GM21381 (cell line): Measurements from ENCODE around the gene LRRC23.
"Not testable (repeated sequence)": the region's sequence is repeated elsewhere in the genome, so short reads cannot be mapped to it uniquely, and the experiment has no call there.

Experiments used
- ATAC-seq: cut with Tn5 transposase; IDR thresholded peaks from one replicate; pipeline ENCODE4 v1.9.1; 2021; ENCODE audit warnings: mild to moderate bottlenecking, moderate library complexity; ENCODE audit not compliant: unreplicated experiment

The LRRC23 gene

GRCh38 chr12:6872073-6873048 is 32.3 kb upstream of the LRRC23 start:
- ATAC-seq: no peak

- ATAC-seq: peak; percentile 75
Measured at GRCh38 chr12:6873094-6874014, 31.3 kb upstream of the LRRC23 start, which contains the start of gene SPSB2. TSS of gene SPSB2 (minus strand) at chr12:6873303. CDS start at chr12:6872901, 402 bp downstream.

GRCh38 chr12:6874015-6874368 is 30.6 kb upstream of the LRRC23 start:
- not testable (repeated sequence) for ATAC-seq

- ATAC-seq: not testable (repeated sequence)
Measured at GRCh38 chr12:6879824-6880223, 24.8 kb upstream of the LRRC23 start.

- ATAC-seq: no peak
Measured at GRCh38 chr12:6883252-6883651, 21.4 kb upstream of the LRRC23 start.

- ATAC-seq: no peak
Measured at GRCh38 chr12:6883683-6884082, 20.9 kb upstream of the LRRC23 start.

GRCh38 chr12:6884539-6884938 is 20.1 kb upstream of the LRRC23 start:
- no peak for ATAC-seq

GRCh38 chr12:6886206-6886999 is 18.2 kb upstream of the LRRC23 start:
- not testable (repeated sequence) for ATAC-seq

GRCh38 chr12:6887460-6887859 is 17.2 kb upstream of the LRRC23 start:
- no peak for ATAC-seq

GRCh38 chr12:6888360-6888759 is 16.3 kb upstream of the LRRC23 start:
- ATAC-seq: no peak

GRCh38 chr12:6888794-6889193 is 15.8 kb upstream of the LRRC23 start:
- not testable (repeated sequence) for ATAC-seq

GRCh38 chr12:6889775-6890573 is 14.6 kb upstream of the LRRC23 start:
- not testable (repeated sequence) for ATAC-seq

- ATAC-seq: peak; percentile 93
Measured at GRCh38 chr12:6890789-6891645, 13.6 kb upstream of the LRRC23 start.

GRCh38 chr12:6891646-6892001 is 13.0 kb upstream of the LRRC23 start:
- peak; percentile 1 for ATAC-seq

- not testable (repeated sequence) for ATAC-seq
Measured at GRCh38 chr12:6892683-6893082, 11.9 kb upstream of the LRRC23 start.

GRCh38 chr12:6894321-6894720 is 10.3 kb upstream of the LRRC23 start:
- no peak for ATAC-seq

GRCh38 chr12:6896846-6897435 is 7.7 kb upstream of the LRRC23 start:
- no peak for ATAC-seq

- no peak for ATAC-seq
Measured at GRCh38 chr12:6899427-6899826, 5.2 kb upstream of the LRRC23 start.
